GM18873 (cell line): ENCODE data around the gene AKAP10.
"Not testable (repeated sequence)": the region's sequence is repeated elsewhere in the genome, so short reads cannot be mapped to it uniquely, and the experiment has no call there.

ENCODE experiments used
- ATAC-seq: cut with Tn5 transposase; IDR thresholded peaks from one replicate; pipeline ENCODE4 v1.9.1; 2021; ENCODE audit warnings: mild to moderate bottlenecking, moderate library complexity, moderate number of reproducible peaks; ENCODE audit not compliant: unreplicated experiment, low FRiP score

The AKAP10 gene

GRCh38 chr17:19979917-19980770 lies 2.5 kb upstream of the AKAP10 start:
- ATAC-seq = no peak

DNA sequence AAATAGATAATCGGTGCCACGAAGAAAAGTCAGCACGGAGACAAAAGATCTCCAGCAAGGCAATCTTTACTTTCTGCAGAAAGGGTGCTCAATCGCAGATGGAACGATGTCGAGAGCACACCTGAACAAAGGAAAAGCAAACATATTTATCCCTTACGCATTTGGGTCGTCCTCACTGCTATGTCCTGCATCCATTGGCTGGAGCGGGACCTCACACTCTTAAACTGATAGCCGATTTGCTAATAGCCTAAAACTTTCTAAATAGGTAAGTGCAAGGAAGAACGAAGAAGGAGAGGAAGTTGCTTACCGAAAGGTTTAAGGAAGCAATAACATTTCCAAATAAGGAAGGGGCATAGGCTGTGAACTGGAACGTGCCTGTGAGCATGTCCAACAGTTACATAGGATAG lies 1.2 kb upstream of the AKAP10 start:
- ATAC-seq = no peak

DNA sequence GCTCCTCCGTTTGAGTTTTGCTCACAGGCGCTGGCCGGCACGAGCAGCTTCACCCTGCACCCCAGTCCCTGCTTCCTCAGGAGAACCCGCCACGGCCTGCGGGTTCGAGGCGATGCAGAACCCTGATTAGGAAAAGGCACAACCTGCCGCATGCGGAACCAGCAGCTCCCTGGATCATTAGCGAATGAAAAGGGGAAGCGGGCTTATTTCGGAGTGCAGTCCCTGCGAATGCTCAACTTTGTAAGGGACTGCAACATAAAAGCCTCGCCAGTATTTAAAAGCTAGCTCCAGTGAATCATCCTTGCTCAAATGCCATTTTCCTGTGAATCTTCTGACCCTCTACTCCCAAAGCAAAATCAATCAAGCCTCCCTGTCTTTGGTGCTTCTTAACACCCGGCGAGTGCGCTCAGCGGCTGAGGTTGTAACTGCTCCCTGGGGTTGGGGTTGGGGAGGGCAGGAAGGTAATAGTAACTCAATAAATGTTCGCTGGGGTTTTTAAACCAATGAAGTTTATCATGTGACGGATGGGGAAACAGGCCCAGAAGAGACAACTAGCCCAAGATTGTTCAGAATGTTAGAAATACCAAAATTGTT lies 678 bp upstream of the AKAP10 start:
- peak; percentile 22 for ATAC-seq

DNA sequence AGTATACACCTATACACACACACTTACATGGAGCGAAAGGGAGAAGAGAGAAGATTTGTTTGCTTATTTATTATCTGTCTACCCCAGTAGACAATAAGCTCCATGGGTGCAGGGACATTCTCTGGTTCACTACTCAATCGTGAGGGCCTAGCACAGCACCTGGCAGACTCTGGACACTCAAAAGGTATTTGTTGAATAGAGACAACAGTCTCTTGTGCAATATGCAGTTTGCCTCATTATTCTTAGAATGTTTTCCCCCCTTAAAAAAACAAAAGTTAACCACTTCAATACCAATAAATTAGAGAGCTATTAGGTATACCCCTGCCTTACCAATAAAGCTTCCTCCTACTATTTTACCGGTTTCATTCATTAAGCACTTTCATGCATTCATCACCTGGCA lies 2.0 kb downstream of the AKAP10 start:
- ATAC-seq = no peak

DNA sequence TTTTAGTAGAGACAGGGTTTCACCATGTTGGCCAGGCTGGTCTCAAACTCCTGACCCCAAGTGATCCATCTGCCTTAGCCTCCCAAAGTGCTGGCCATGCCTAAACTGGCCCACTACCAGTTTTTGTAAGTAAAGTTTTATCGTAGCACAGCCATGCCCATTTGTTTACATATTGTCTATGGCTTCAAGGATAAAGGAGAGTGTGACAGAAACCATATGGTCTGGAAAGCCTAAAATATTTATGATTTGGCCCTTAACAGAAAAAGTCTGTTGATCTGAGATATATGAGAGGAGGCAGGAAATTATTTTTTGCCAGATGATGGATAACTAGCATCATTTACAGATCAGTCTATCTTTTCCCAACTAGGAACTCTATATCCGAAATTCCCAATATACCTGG lies 4.5 kb downstream of the AKAP10 start:
- ATAC-seq = no peak

GRCh38 chr17:19962954-19963353 lies 14.7 kb downstream of the AKAP10 start:
- ATAC-seq = not testable (repeated sequence)

DNA sequence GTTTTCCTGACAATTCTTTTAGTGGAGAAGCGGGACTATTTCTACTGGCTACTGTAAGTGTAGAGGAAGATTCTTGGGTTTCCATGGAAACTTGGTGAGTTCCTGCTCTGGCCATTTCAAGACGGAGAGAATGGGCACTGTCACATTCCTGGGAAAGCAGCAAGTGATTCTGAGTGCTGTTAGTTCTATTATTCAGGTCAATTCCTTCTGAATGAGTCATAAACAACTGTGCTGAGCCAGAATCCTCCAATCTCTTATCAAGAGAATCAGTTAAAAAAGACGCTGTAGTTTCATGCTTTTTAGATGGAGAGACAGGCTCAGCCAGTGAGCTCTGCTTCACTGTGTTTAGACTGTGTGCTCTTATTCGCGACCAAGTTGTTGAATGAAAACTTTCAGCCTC lies 19.6 kb downstream of the AKAP10 start:
- no peak for ATAC-seq

DNA sequence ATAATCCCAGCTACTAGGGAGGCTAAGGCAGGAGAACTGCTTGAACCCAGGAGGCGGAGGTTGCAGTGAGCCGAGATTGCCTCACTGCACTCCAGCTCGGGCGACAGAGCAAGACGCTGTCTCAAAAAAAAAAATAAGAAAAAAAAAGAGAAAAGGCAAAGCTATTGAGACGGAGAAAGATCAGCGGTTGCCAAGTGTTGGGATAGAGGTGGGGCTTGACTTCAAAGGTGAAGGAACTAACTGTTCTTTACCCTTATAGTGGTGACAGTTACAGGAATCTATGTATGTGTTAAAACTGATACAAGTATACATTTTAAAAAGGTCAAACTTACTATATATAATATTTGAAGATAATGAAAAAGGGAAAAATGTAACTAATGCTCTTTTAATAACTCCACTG lies 22.5 kb downstream of the AKAP10 start:
- ATAC-seq = no peak

- not testable (repeated sequence) for ATAC-seq
Observed at GRCh38 chr17:19951411-19951810, 26.2 kb downstream of the AKAP10 start.

DNA sequence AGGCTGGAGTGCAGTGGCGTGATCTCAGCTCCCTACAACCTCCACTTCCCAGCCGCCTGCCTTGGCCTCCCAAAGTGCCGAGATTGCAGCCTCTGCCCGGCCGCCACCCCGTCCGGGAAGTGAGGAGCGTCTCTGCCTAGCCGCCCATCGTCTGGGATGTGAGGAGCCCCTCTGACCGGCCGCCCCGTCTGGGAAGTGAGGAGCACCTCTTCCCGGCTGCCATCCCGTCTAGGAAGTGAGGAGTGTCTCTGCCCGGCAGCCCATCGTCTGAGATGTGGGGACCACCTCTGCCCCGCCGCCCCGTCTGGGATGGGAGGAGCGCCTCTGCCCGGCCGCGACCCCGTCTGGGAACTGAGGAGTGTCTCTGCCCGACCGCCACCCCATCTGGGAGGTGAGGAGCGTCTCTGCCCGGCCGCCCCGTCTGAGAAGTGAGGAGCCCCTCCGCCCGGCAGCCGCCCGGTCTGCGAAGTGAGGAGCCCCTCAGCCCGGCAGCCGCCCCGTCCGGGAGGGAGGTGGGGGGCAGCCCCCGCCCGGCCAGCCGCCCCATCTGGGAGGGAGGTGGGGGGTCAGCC lies 26.9 kb downstream of the AKAP10 start:
- ATAC-seq = not testable (repeated sequence)

DNA sequence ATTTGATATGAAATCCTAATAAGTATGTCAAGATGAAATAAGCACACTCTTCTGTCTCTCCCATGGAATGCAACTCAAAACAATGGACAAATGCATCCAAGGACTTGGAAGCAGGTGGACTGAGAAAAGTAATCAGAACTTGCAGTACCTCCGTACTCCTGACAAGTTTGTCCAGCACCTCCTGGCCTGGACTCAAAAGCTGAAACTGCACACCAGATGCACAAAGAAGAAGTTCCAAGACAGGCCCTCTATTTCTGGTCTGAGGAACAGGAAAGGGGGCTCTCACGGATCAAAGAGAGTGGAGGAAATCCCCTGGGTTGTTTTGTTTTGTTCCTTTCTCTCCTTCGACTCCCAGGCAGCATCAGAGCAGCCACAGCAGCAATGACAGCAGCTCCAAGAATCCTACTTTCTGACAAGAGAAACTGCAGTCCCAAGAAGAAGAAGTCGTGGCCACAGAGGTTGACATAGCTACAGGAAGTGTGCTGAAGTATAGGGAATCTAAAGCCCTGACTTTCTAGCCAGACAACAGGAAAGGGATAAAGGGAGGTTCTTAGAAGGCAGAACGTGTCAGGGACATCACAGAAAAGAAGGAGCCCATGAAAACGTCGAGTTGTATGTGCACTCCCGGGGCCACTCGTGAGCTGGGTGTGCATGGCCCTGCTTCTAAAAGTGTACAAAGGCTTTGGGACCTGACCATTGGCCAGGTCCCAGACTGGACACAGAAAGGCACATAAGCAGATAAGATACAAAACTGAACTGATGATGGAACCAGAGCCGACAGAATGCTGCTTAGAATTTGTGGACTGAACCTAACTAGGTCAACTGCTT lies 29.3 kb downstream of the AKAP10 start:
- ATAC-seq = no peak

GRCh38 chr17:19946921-19947320 lies 30.7 kb downstream of the AKAP10 start:
- no peak for ATAC-seq

DNA sequence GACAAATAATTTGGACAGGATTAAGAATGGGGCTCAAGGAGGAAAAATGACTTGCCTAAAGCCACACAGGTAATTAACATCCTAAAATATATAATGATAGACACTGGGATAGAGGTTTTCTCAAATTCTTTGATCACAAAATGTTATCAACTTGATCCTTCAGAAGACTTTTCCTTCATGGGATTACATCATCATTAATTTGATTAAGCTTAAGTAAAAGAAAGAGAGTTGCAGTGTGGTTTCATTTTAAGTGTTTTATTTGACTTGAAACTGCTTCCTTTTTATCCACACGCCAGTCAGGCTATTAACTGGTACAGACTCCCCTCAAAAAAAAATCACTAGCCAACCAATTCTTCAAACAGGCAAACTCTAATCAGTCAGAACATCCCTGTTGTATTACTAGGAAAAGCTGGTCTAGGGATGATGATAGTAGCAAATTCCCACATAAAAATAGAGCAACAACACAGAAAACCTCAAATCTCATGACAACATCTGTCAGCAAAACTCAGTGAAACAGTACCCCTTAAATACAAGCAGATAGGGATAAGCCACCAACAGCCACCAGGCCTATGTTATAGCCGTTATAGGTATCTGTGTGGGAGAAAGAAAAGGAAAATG lies 32.5 kb downstream of the AKAP10 start:
- ATAC-seq = no peak

- ATAC-seq = no peak
Observed at GRCh38 chr17:19943599-19943998, 34.0 kb downstream of the AKAP10 start.

DNA sequence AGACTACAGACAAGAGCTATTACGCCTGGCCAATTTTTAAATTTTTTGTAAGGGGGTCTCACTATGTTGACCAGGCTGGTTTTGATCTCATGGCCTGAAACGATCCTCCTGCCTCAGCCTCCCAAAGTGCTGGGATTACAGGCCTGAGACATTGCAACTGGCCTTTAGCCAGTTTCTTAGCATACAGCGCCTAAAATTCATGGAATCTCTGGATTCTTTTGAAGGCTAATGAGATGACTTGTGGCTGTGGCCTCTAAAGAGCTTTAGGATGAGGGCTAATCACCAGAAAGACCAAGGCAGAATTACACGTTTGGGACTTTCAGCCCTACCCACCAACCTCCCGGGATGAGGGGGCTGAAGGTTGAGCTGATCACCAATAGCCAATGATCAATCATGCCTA lies 34.6 kb downstream of the AKAP10 start:
- no peak for ATAC-seq

- no peak for ATAC-seq
Observed at GRCh38 chr17:19940722-19941464, 36.7 kb downstream of the AKAP10 start.

- ATAC-seq = no peak
Observed at GRCh38 chr17:19939993-19940721, 37.5 kb downstream of the AKAP10 start.

- no peak for ATAC-seq
Observed at GRCh38 chr17:19938736-19939135, 38.9 kb downstream of the AKAP10 start.

DNA sequence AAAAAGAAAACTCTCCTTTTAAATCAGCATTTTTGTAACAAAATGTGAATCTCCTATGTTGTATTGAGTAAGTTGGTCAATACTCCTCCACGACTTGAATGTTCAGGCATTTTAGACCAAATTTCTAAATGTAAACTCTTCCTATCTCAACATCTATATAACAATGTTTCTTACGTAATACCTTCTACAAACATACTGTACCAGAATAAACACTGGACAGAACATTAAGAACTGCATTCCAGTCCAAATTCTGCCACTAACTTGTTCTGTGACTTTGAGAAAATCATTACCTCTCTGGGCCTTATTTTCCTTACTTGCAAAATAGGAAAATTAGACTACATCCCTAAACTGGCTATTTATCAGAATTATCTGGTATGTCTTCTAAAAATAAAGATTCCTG lies 40.1 kb downstream of the AKAP10 start:
- ATAC-seq = no peak
